Kidney (tissue), 14 donors: Measurements from ENCODE around the gene TSC22D1. TPM values are rescaled to one million over a fixed set of nuclear protein-coding genes. Genes with fewer than 3 reads are reported as not detected.
"Not testable (repeated sequence)": the region's sequence is repeated elsewhere in the genome, so short reads cannot be mapped to it uniquely, and the experiment has no call there.

ENCODE experiments used
- DNase-seq, 5 donors: peaks; one replicate each; pipeline ENCODE4 v3.0.0-alpha.2; 2013 to 2020
- FAIRE-seq: peaks from 2 replicates; lab custom pipeline; 2012; peaks lifted over from hg19 to GRCh38; lab: Jason Lieb, UNC
- H3K27ac ChIP-seq, 2 donors: one replicate each; pipeline ENCODE4 v1.7.0; 2013; ENCODE audit warnings: low read depth in 2 of 2, low read length in 2 of 2, inconsistent platforms in 1 of 2
- H3K27me3 ChIP-seq: one replicate; pipeline ENCODE4 v1.7.1; 2013; ENCODE audit warnings: low read length, inconsistent platforms; ENCODE audit not compliant: control insufficient read depth, insufficient read depth
- H3K36me3 ChIP-seq, 3 donors: one replicate each; pipeline versions ENCODE4 v1.7.0 to v1.7.1; 2013; ENCODE audit warnings: low read length in 3 of 3, control low read depth in 1 of 3, inconsistent platforms in 1 of 3; ENCODE audit not compliant: insufficient read depth in 3 of 3, control insufficient read depth in 2 of 3
- H3K4me1 ChIP-seq, 3 donors: one replicate each; pipeline versions ENCODE4 v1.7.0 to v1.7.1; 2013; ENCODE audit warnings: low read length in 3 of 3, inconsistent platforms in 1 of 3, low read depth in 1 of 3; ENCODE audit not compliant: control insufficient read depth in 2 of 3, insufficient read depth in 2 of 3
- H3K4me3 ChIP-seq, 3 donors: one replicate each; pipeline versions ENCODE4 v1.7.0 to v1.8.1; 2013; ENCODE audit warnings: low read length in 3 of 3, control low read depth in 1 of 3, inconsistent platforms in 1 of 3
- H3K9ac ChIP-seq, 3 donors: one replicate each; pipeline versions ENCODE4 v1.7.0 to v1.7.1; 2013; ENCODE audit warnings: low read length in 3 of 3, control low read depth in 1 of 3, inconsistent platforms in 1 of 3
- H3K9me3 ChIP-seq, 3 donors: one replicate each; pipeline versions ENCODE4 v1.7.0 to v1.7.1; 2013; ENCODE audit warnings: low read length in 3 of 3, control low read depth in 1 of 3, inconsistent platforms in 1 of 3; ENCODE audit not compliant: control insufficient read depth in 2 of 3, insufficient read depth in 1 of 3
- CTCF ChIP-seq: IDR thresholded peaks from 3 replicates; pipeline ENCODE4 v1.5.1; 2012; ENCODE audit warnings: mild to moderate bottlenecking, moderate library complexity, borderline replicate concordance; ENCODE audit not compliant: insufficient read depth; ENCODE audit errors: extremely low read depth
- intact Hi-C: fragments of 100-400 bp; cut with DNase I; formaldehyde crosslinking; loops from one replicate; pipeline ENCODE4 v1.11.1; 2022
- polyA plus RNA-seq: library from polyadenylated mRNA; stranded (reverse); fragments of 350-450 nt; fragmentation: Illumina TruSeq; extraction: RNeasy Lipid Tissue Mini Kit (QIAGEN cat#74804); gene quantifications from one replicate; pipeline ENCODE4 v1.2.3, GENCODE V29; 2014; ENCODE audit warnings: low read depth, low replicate concordance; ENCODE audit not compliant: insufficient read depth
- total RNA-seq: library from RNA; stranded (reverse); fragmentation: NEBNext Ultra II Directional; extraction: Animal tissue kit (Norgen Biotek cat#: 25700); gene quantifications from one replicate; pipeline ENCODE4 v1.2.1, GENCODE V29; 2021
- donor health status: control.
- donor health status: control.
- donor health status: control.
- donor health status: control.
- donor health status: control.
- donor health status: DM: yes; HTN: yes; CAD: no.
- donor health status: Normal renal cell carcinoma (clear cell type).

The TSC22D1 gene
- total and polyA plus RNA-seq, 2 donors from 2014 or later: 163 to 349 TPM

- Histone ChIP-seq H3K9ac (no peak overlapping the region), H3K36me3 (no peaks in the 10 kb centered on the region), H3K9me3 (no peaks in the 10 kb centered on the region), H3K4me1 (no peaks in the 10 kb centered on the region), H3K4me3 (no peak overlapping the region), H3K27me3 (no peaks in the 10 kb centered on the region), H3K27ac (no peak overlapping the region)
- intact Hi-C loops: no loop called here
- no peak for FAIRE-seq
- no peak for TF ChIP-seq CTCF
- DNase-seq: no peak
These were observed 25.5 kb upstream of the TSC22D1 start for GRCh38 chr13:44601586-44601985.

- H3K4me3 ChIP-seq, H3K4me1 ChIP-seq, H3K9ac ChIP-seq, H3K27me3 ChIP-seq, H3K27ac ChIP-seq, H3K9me3 ChIP-seq, H3K36me3 ChIP-seq, DNase-seq, intact Hi-C loops, FAIRE-seq: not testable (repeated sequence)
These were observed 17.9 kb upstream of the TSC22D1 start for GRCh38 chr13:44593861-44594592.

- no peak overlapping the region for H3K9ac ChIP-seq
- H3K4me3 ChIP-seq: no peak overlapping the region
- intact Hi-C loops: no loop called here
- FAIRE-seq (no peak), DNase-seq (no peak)
- no peaks in the 10 kb centered on the region for H3K36me3 ChIP-seq
- H3K27me3 ChIP-seq: no peaks in the 10 kb centered on the region
- no peak for TF ChIP-seq CTCF
- H3K9me3 ChIP-seq: peaks cover 0 to 2% (median 0%) of the 10 kb centered on the region in 3 donors
- no peak overlapping the region for H3K27ac ChIP-seq
- H3K4me1 ChIP-seq: no peaks in the 10 kb centered on the region
These were observed 16.2 kb upstream of the TSC22D1 start for GRCh38 chr13:44592216-44592847.

GRCh38 chr13:44591316-44591715, 15.2 kb upstream of the TSC22D1 start:
- H3K36me3 ChIP-seq: no peaks in the 10 kb centered on the region
- FAIRE-seq (no peak), DNase-seq (no peak)
- intact Hi-C loops: no loop called here
- H3K27me3 ChIP-seq: no peaks in the 10 kb centered on the region
- peaks cover 0 to 2% (median 0%) of the 10 kb centered on the region in 3 donors for H3K9me3 ChIP-seq
- no peak overlapping the region for H3K4me3 ChIP-seq
- H3K27ac ChIP-seq: no peak overlapping the region
- no peaks in the 10 kb centered on the region for H3K4me1 ChIP-seq
- TF ChIP-seq CTCF: no peak
- no peak overlapping the region for H3K9ac ChIP-seq
